A549 (cell line): ENCODE results near the gene RBBP8.

Experiments used
- CTCF ChIP-seq: fragments of >200 bp; sonication (Bioruptor Twin); formaldehyde crosslinking; IDR thresholded peaks from 3 replicates; pipeline ENCODE4 v1.5.1; 2016
- JUNB ChIP-seq: fragments of >200 bp; sonication (Bioruptor Twin); formaldehyde crosslinking; IDR thresholded peaks from 2 replicates; pipeline ENCODE4 v1.6.1; 2016
- POLR2A ChIP-seq: IDR thresholded peaks from 2 replicates; pipeline ENCODE4 v1.6.1; 2012; ENCODE audit warnings: mild to moderate bottlenecking, low read length

- TF ChIP-seq POLR2A, result peak; percentile 87
- no peak for TF ChIP-seq CTCF
- no peak for TF ChIP-seq JUNB
Measured at GRCh38 chr18:22933206-22933965, at the start of gene RBBP8.
